ENCODE measurements around the gene FAR2.
"Not testable (repeated sequence)": the region's sequence is repeated elsewhere in the genome, so short reads cannot be mapped to it uniquely, and the experiment has no call there.

Gene FAR2

GRCh38 chr12:29234965-29235626 lies 86.0 kb downstream of the FAR2 start:
- no peak for DNase-seq (ENCODE audit: low spot score)

DNA sequence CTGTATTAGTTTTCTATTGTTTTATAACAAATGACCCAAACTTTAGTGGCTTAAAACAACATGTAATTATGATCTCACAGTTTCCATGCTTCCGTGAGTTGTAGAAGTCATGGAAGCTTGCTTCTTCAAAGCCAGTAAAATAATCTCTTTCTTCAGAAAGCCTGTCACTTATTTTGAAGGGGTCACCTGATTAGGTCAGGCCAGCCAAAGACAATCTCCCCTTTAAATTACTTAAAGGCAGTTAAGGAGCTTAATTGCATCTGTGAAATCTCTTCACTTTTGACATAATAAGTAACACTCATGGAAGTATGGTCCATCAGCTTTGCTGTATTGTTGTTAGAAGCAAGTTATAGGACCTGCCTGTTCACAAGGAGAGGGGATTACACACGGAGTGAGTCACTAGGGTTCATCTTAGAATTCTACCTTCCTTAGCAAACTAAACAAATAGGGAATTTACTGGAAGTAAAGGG lies 89.8 kb downstream of the FAR2 start:
- no peak for DNase-seq (ENCODE audit: low spot score)

GRCh38 chr12:29239336-29239735 lies 90.3 kb downstream of the FAR2 start:
- no peak for DNase-seq (ENCODE audit: low spot score)

DNA sequence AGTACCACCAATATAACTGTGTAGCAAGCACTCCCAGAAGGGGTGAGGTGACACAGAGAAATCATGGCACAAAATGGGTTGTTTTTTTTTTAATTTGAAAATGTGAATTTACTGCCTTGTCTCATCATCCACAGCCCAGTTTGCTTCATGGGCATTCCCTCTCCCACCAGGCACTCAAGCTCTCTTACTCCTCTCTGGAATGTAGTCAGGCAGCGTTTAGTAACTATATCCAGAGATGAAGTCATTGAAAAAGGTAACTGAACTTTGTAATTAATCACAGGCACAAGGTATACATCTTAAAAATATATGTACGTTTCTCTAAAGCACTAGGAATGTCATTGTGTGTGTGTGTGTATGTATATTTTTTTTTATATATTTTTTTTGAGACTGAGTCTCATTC lies 91.4 kb downstream of the FAR2 start:
- DNase-seq (ENCODE audit: low spot score) = no peak

DNA sequence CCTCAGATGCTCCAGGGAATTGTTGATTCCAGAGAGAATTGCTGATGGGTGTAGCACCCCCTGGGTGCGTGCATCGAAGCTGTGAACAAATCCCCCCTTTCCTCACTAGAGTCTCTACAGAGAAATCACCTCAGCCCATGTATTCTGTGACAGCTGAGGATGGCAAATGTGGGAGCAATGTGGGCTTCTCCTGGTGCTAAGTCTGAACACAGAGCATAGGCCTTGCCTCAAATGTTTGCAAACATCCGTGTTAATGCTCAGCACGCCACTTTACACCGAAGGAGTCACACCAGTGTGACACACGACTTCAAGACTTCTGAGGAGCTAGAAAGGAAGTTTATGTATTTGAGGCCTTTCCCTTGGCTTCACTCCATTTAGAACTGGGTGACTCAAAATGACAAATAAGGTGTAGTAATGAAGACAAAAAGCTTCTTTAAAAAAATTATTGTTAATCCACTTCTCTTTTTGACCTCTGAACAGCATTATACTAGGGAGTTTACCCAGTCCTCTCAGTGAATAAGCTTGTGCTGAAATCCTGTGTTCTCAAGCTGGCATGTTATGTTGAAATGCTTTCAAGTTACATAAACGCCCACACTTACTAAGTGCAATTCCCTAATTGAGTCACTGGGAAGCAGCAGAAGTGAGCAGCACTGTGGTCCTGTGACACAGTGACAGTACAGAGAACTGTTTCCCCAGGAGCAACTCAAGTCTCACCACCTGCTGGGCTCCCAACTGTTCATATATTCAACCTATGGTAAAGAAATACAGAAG lies 92.9 kb downstream of the FAR2 start:
- DNase-seq (ENCODE audit: low spot score) = peak; percentile 62

- DNase-seq (ENCODE audit: low spot score) = no peak
Observed at GRCh38 chr12:29242921-29243431, 93.9 kb downstream of the FAR2 start.

- no peak for DNase-seq (ENCODE audit: low spot score)
Observed at GRCh38 chr12:29244159-29244765, 95.2 kb downstream of the FAR2 start.

GRCh38 chr12:29245246-29245645 lies 96.2 kb downstream of the FAR2 start:
- no peak for DNase-seq (ENCODE audit: low spot score)

GRCh38 chr12:29249930-29250329 lies 100.9 kb downstream of the FAR2 start:
- no peak for DNase-seq (ENCODE audit: low spot score)

GRCh38 chr12:29253906-29254625 lies 105.0 kb downstream of the FAR2 start:
- DNase-seq (ENCODE audit: low spot score) = no peak

DNA sequence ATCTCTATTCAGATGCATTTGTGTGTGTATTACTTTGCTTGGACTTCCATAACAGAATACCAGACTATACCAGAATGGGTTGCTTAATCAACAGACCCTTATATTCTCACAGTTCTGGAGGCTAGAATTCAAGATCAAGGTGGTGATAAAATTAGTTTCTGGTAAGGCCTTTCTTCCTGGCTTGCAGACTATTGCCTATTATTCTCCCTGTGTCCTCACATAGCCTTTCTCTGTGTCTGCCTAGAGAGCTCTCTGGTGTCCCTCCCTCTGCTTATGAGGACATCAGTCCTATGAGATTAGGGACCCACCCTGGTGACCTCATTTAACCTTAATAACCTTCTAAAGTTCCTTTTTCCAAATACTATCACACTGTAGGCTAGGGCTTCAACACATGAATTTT lies 106.0 kb downstream of the FAR2 start:
- no peak for DNase-seq (ENCODE audit: low spot score)

DNA sequence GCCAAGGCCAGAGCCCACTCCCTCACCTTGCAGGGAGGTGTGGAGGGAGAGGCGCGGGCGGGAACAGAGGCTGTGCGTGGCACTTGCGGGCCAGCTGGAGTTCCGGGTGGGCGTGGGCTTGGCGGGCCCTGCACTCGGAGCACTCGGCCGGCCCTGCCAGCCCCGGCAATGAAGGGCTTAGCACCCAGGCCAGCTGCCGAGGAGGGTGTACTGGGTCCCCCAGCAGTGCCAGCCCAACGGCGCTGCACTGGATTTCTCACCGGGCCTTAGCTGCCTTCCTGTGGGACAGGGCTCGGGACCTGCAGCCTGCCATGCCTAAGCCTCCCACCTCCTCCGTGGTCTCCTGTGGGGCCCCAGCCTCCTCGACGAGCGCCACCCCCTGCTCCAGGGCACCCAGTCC lies 107.5 kb downstream of the FAR2 start:
- no peak for DNase-seq (ENCODE audit: low spot score)

DNA sequence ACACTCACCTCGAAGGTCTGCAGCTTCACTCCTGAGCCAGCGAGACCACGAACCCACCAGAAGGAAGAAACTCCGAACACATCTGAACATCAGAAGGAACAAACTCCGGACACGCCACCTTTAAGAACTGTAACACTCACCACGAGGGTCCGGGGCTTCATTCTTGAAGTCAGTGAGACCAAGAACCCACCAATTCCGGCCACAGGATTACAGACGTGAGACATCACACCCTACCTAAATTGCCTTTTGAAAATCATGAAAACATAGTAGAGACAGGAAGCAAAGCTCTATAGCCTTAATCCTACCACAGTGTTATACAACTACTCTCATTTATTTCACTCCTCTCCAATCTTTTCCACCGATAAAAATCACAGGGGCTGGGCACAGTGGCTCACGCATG lies 108.6 kb downstream of the FAR2 start:
- DNase-seq (ENCODE audit: low spot score) = not testable (repeated sequence)

DNA sequence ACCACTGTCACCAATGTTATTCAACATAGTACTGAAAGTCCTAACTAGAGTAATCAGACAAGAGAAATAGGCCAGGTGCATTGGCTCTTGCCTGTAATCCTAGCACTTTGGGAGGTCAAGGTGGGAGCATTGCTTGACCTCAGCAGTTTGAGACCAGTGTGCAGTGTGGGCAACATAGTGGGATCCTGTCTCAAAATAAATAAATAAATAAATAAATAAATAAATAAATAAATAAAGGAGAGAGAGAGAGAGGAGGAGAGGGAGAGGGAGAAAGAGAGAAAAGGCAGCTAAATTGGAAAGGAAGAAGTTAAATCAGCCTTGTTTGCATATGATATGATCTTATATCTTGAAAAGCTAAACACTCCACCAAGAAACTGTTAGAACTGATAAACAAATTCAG lies 115.3 kb downstream of the FAR2 start:
- no peak for DNase-seq (ENCODE audit: low spot score)

DNA sequence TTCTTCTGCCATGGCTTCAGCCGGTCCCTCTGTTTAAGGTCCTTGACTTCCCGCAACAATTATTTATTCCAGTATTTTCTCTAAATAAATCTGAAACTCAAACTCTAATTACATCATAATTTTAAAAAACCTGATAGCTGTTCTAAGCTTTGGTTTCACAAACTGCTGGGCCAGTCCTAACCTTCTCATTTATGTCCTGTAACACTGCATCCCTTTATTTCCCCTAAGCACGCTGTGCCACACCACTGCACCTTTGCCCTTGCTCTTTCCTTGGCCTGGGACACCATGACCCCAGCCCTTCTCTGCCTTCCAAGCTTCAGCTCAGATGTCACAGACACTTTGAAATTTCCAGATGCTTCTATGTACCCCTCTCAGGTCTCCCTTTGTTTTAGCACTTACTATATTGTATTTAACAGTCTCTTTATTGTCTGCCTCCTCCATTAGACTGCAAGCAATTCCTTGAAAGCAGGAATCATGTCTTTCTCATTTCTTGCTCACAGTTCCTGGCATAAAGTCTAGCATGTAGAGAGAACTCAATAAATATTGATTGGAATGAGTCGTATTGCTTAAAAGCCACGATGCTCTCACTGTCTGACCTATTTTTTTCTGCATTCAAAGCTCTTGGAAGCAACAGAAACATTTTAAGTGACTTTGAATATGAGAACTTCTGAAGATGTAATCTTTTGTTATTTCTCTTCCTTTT lies 120.8 kb downstream of the FAR2 start:
- no peak for DNase-seq (ENCODE audit: low spot score)

- no peak for DNase-seq (ENCODE audit: low spot score)
Observed at GRCh38 chr12:29270446-29270845, 121.4 kb downstream of the FAR2 start.

DNA sequence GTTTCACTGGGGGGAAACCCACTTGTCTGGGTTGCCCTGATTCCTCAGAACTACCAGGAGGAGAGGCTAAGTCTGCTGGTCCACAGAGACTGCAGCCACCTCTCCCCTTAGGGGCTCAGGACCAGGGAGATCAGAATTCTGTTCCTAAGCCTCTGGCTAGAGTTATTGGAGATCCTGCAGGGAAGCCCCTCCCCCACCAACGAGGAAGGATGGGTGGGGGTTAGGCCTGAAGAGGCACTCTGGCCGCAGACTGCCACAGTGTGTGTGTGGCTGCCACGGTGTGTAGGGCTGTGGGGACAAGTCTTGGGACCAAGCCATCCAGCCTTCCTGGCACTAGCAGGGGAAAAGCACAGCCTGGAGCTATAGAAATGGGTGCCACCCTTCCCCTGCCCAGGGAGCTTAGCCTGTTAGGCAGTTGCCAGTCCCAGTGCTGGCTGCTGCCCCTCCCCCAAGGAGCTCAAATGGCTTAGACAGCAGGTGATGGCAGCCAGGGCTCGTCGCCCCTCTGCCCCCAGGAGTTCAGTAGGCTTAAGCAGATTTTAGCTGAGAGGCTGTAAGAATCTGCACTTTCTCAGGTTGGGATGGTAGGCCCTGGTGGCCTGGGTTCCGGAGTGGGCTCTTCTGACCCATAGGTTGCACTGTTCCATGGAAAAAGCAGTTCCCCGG lies 124.2 kb downstream of the FAR2 start:
- DNase-seq (ENCODE audit: low spot score) = no peak

GRCh38 chr12:29275834-29276233 lies 126.8 kb downstream of the FAR2 start:
- no peak for DNase-seq (ENCODE audit: low spot score)

DNA sequence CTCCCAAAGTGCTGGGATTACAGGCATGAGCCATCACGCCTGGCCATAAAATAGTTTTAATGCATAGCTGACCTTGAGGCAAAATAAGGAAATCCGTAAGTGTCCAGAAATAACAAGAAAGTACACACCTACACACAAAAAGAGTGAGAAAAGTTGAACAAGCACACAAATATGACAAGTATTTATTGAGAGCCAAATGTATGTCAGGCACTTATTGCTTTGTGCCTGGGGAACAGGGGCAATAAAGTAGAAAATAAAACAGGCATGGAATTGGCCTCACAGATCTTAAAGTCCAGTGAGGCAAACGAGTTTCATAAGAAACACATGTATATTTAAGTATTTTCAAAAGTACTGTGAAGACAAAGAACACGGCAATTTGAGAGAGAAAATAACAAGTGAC lies 128.2 kb downstream of the FAR2 start:
- DNase-seq (ENCODE audit: low spot score) = no peak

- DNase-seq (ENCODE audit: low spot score) = peak; percentile 11
Observed at GRCh38 chr12:29278673-29279420, 129.8 kb downstream of the FAR2 start.
